GM19099 (cell line): ENCODE results near the gene ALDH1L2.

Experiments used
- POLR2A ChIP-seq: IDR thresholded peaks from 3 replicates; pipeline ENCODE4 v1.6.1; 2011; ENCODE audit warnings: low read depth; ENCODE audit not compliant: insufficient read length; ENCODE audit errors: extremely low read depth

ALDH1L2 gene

GRCh38 chr12:105092336-105092735 is 8.1 kb upstream of the ALDH1L2 start:
- TF ChIP-seq POLR2A, result no peak

DNA sequence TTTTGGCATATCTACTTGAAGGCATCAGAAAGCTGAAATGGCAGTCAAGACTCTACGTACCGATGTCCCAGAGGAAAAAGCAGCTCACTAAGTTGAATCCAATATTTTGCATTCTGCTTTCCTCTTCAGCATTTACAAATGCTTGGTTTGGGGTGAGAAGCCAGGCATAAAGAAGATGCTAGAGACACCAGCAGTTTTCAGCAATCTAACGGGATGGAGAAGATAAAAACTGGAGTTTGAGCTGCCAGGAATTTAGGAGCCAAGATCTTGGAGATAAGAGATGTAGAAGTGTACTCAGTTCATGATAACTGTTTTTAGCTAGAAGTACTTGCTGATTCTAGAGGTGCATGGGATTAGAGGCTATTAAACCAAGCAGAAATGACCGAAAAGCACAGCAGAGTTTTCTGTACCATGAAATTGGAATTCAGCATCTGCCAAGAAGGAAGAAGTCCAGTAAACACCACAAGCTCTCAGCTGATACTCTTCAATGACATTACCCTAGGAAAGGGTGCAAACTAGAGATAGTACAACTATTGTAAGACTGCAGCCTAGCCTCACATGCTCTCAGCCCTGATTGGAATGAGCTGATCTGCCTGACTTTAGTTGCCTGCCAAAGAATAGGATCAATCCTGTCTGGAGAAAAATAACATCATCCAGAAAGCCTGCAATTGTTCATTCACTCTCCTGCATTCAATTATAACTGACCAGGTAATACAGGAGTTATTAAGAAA is 7.4 kb upstream of the ALDH1L2 start:
- TF ChIP-seq POLR2A, result no peak

- TF ChIP-seq POLR2A, result no peak
Observed at GRCh38 chr12:105090361-105090760, 6.1 kb upstream of the ALDH1L2 start.

GRCh38 chr12:105089817-105090216 is 5.6 kb upstream of the ALDH1L2 start:
- no peak for TF ChIP-seq POLR2A

GRCh38 chr12:105085501-105085900 is 1.2 kb upstream of the ALDH1L2 start:
- TF ChIP-seq POLR2A, result no peak

DNA sequence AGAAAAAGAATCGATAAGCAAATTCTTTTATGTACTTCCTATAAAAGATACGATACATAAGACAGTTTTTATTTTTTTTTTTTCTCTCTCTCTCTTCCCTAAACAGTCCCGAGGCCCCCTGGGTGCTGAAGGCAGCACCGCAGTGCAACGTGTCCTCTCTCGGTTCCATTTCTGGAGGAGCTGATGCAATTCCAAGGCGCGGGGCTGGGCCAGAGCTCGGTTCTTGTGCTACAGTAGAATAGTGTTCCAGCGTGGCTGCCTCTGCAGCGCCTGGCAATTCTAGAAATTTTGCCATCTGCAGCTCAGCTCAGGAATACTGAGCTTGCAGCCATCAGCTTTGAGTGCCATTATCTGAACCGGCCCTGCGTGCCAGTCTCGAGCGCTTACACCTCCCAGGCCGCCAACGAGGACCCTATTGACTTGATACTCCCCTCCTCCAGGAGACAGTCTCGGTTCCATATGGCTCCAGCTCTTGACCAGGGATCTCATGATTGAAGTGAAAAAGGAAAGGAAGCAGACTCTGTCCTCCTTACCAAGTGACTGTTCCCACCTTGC is 630 bp downstream of the ALDH1L2 start:
- TF ChIP-seq POLR2A, result no peak

GRCh38 chr12:105083031-105083430 is 1.2 kb downstream of the ALDH1L2 start:
- TF ChIP-seq POLR2A, result no peak

DNA sequence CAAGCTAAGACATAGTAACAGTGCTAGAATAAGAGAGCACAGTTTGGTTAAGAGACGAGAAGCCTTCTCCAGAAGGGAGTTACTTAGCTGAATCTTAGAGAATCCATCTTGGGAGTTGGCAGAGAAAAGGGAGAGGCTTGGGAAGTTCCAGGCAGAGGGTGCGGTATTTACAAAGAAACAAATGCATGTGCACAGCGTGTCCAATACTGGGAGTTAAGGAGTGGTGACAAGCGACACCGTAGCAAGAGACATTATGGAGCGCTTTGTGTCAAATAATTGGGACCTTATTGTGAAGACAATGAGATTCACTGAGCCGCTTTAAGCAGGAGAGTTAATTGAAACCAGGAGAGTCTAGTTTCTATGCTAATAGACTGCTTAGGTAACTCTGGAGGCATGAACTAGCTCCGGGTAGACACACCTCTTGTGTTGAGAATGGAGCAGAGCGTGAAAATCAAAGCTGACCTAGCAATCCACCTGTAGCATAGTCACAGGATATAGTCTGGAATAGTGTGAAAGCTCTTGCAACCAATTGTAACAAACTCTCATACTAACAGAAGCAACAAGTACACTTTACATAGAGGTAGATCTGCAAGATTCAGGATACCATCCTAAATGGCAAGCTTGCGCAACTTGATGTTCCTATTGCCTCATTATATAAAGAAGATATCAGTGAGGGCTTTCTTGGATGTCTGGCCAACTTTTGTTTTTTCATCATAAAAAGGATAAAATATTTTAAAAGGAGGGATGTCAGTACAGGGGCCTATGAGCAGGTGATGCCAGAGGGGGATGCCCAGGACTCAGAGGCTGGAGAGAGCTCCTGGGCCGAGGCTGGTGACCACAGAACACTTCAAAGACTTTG is 5.3 kb downstream of the ALDH1L2 start:
- no peak for TF ChIP-seq POLR2A

GRCh38 chr12:105077435-105077834 is 6.8 kb downstream of the ALDH1L2 start:
- TF ChIP-seq POLR2A, result no peak

- TF ChIP-seq POLR2A, result no peak
Observed at GRCh38 chr12:105076913-105077312, 7.3 kb downstream of the ALDH1L2 start.

GRCh38 chr12:105076098-105076497 is 8.2 kb downstream of the ALDH1L2 start:
- TF ChIP-seq POLR2A, result no peak

- TF ChIP-seq POLR2A, result no peak
Observed at GRCh38 chr12:105072888-105073488, 11.3 kb downstream of the ALDH1L2 start.

GRCh38 chr12:105071981-105072380 is 12.3 kb downstream of the ALDH1L2 start:
- TF ChIP-seq POLR2A, result no peak

GRCh38 chr12:105069936-105070702 is 14.1 kb downstream of the ALDH1L2 start:
- no peak for TF ChIP-seq POLR2A
